ENCODE results near the gene LMOD1.

LMOD1 gene

DNA sequence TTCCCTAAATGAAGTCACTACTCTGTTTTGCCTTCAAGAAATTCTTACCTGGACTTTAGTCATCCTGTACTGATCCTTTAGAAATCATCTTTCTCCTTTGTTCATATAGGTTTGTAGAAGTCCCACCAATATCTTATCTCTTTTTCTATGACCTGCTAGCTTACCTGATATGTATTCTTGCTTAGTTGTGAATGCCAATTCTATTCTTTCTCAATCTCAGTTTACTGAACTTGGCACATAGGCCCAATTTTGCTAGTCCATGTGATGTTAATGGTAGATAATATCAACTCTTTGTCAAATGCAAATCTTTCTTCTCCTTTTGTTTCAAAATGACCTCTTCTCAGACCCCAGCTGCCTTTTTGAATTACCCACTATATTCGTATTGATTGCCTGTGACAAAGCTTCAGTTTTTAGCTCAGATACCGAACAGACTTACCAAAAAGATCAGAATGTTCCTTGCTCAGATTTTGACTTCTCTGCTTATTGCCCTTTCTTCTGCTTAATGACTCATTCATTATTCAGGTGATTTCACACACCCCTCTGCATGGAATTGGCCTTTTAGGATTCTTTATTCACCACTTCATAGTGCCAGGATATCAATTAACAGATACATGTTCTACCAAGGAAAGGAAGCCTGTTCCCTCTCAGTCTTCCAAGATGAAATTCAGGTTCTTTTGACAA is 96.8 kb downstream of the LMOD1 start:
- peak overlapping the region; percentile 1; the same call in 1 of the 2 replicates for H3K27ac ChIP-seq
- TF ChIP-seq, protein P1, sequence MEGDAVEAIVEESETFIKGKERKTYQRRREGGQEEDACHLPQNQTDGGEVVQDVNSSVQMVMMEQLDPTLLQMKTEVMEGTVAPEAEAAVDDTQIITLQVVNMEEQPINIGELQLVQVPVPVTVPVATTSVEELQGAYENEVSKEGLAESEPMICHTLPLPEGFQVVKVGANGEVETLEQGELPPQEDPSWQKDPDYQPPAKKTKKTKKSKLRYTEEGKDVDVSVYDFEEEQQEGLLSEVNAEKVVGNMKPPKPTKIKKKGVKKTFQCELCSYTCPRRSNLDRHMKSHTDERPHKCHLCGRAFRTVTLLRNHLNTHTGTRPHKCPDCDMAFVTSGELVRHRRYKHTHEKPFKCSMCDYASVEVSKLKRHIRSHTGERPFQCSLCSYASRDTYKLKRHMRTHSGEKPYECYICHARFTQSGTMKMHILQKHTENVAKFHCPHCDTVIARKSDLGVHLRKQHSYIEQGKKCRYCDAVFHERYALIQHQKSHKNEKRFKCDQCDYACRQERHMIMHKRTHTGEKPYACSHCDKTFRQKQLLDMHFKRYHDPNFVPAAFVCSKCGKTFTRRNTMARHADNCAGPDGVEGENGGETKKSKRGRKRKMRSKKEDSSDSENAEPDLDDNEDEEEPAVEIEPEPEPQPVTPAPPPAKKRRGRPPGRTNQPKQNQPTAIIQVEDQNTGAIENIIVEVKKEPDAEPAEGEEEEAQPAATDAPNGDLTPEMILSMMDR (IDR thresholded peaks at IDR 0.05): no peak
- TF ChIP-seq ZFX (IDR thresholded peaks at IDR 0.05; ENCODE audit: borderline replicate concordance): no peak

DNA sequence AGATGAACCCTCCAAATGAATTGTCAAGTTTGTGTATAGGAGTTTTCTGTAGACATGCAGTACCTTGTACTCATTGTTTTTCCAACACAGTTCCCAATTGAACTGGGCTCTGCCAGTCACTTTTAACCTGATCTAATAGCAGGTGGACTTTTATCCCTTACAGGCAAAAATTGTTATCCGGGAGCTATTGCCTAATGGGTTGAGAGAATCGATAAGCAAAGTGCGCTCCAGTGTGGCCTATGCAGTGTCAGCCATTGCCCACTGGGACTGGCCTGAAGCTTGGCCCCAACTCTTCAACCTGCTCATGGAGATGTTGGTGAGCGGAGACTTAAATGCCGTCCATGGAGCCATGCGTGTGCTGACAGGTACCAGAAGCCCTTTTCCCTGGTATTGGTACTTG is 98.1 kb downstream of the LMOD1 start:
- TF ChIP-seq, protein P1 (IDR thresholded peaks at IDR 0.05): no peak
- TF ChIP-seq ZFX (IDR thresholded peaks at IDR 0.05; ENCODE audit: borderline replicate concordance): no peak
- H3K27ac ChIP-seq: no peak overlapping the region

DNA sequence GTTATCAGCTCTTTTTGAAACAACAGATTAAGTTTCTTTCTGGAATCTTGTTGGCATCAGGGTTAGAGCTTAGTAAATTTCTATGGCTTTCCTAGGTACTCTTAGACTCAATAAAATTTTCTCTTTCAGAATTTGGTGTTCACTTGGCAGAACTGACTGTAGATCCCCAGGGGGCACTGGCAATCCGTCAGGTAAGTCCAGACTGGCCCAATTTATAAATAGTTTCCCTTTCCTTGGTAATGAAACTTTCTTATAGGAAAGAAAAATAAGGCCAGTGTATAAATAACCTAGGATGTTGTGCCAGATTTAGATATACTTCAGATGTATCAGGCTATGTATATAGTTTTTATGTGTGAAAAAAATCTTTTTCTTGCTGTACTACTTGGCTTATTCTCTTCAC is 99.2 kb downstream of the LMOD1 start:
- no peak overlapping the region for H3K27ac ChIP-seq
- no peak for TF ChIP-seq ZFX (IDR thresholded peaks at IDR 0.05; ENCODE audit: borderline replicate concordance)
- TF ChIP-seq, protein P1 (IDR thresholded peaks at IDR 0.05): no peak
